Nephron (organoid): Measurements from ENCODE around the gene LDLRAD2.
"Not testable (repeated sequence)": the region's sequence is repeated elsewhere in the genome, so short reads cannot be mapped to it uniquely, and the experiment has no call there.

Experiments
- H3K27ac Mint-ChIP-seq, 3 experiments: 2 replicates each; pipeline ENCODE4 v1.8.0; 2020; ENCODE audit warnings: mixed read lengths in 3 of 3, mild to moderate bottlenecking in 2 of 3, moderate library complexity in 1 of 3
- H3K27me3 Mint-ChIP-seq: 2 replicates; pipeline ENCODE4 v1.8.0; 2021; ENCODE audit warnings: low read depth, mild to moderate bottlenecking, moderate library complexity, mixed read lengths
- H3K36me3 Mint-ChIP-seq: 2 replicates; pipeline ENCODE4 v1.8.0; 2020; ENCODE audit warnings: low read depth, mixed read lengths
- H3K4me1 Mint-ChIP-seq: 2 replicates; pipeline ENCODE4 v1.8.0; 2020; ENCODE audit warnings: mixed read lengths
- H3K4me3 Mint-ChIP-seq, 3 experiments: 2 replicates each; pipeline ENCODE4 v1.8.0; 2020; ENCODE audit warnings: mild to moderate bottlenecking in 3 of 3, mixed read lengths in 3 of 3, moderate library complexity in 2 of 3
- H3K9me3 Mint-ChIP-seq: 2 replicates; pipeline ENCODE4 v1.8.0; 2020; ENCODE audit warnings: mixed read lengths
- CTCF ChIP-seq, 3 experiments: fragments of 200-600 bp; sonication (generic); IDR thresholded peaks; one replicate each; pipeline ENCODE4 v1.5.0; 2021; ENCODE audit warnings: antibody characterized with exemption in 3 of 3; ENCODE audit not compliant: unreplicated experiment in 3 of 3

Gene LDLRAD2

GRCh38 chr1:21770201-21770600 lies 41.9 kb upstream of the LDLRAD2 start:
- Mint-ChIP-seq H3K4me3 (no peak overlapping the region), H3K4me1 (peaks cover 7% of the 10 kb centered on the region), H3K9me3 (no peaks in the 10 kb centered on the region), H3K36me3 (peaks cover 8% of the 10 kb centered on the region), H3K27ac (no peak overlapping the region), H3K27me3 (no peaks in the 10 kb centered on the region)
- TF ChIP-seq CTCF (IDR thresholded peaks at IDR 0.05; ENCODE audit: unreplicated experiment in 3 of 3) = no peak

- H3K9me3 Mint-ChIP-seq, H3K27me3 Mint-ChIP-seq, H3K36me3 Mint-ChIP-seq, H3K4me1 Mint-ChIP-seq, H3K4me3 Mint-ChIP-seq, H3K27ac Mint-ChIP-seq: not testable (repeated sequence)
Measured at GRCh38 chr1:21770602-21771001, 41.5 kb upstream of the LDLRAD2 start.

GRCh38 chr1:21771672-21772071 lies 40.4 kb upstream of the LDLRAD2 start:
- not testable (repeated sequence) for H3K4me3 Mint-ChIP-seq

GRCh38 chr1:21773585-21773984 lies 38.5 kb upstream of the LDLRAD2 start:
- H3K27ac Mint-ChIP-seq = no peak overlapping the region
- no peaks in the 10 kb centered on the region for H3K27me3 Mint-ChIP-seq
- H3K9me3 Mint-ChIP-seq = peaks cover 8% of the 10 kb centered on the region
- H3K36me3 Mint-ChIP-seq = peaks cover 22% of the 10 kb centered on the region
- no peak for TF ChIP-seq CTCF (IDR thresholded peaks at IDR 0.05; ENCODE audit: unreplicated experiment in 3 of 3)
- H3K4me1 Mint-ChIP-seq = no peaks in the 10 kb centered on the region
- no peak overlapping the region for H3K4me3 Mint-ChIP-seq

More at GRCh38 chr1:21771672-21772071, 40.4 kb upstream of the LDLRAD2 start:
- not testable (repeated sequence) for H3K27me3 Mint-ChIP-seq, H3K9me3 Mint-ChIP-seq, H3K4me1 Mint-ChIP-seq, H3K27ac Mint-ChIP-seq
- H3K36me3 Mint-ChIP-seq = peaks cover 18% of the 10 kb centered on the region

- Mint-ChIP-seq H3K27ac (no peak overlapping the region), H3K9me3 (peaks cover 8% of the 10 kb centered on the region), H3K4me3 (no peak overlapping the region), H3K4me1 (peaks cover 6% of the 10 kb centered on the region), H3K27me3 (no peaks in the 10 kb centered on the region), H3K36me3 (peaks cover 23% of the 10 kb centered on the region)
- no peak for TF ChIP-seq CTCF (IDR thresholded peaks at IDR 0.05; ENCODE audit: unreplicated experiment in 3 of 3)
Measured at GRCh38 chr1:21774835-21775549, 37.1 kb upstream of the LDLRAD2 start.

- no peaks in the 10 kb centered on the region for H3K27me3 Mint-ChIP-seq
- no peak for TF ChIP-seq CTCF (IDR thresholded peaks at IDR 0.05; ENCODE audit: unreplicated experiment in 3 of 3)
- H3K4me1 Mint-ChIP-seq = peaks cover 12% of the 10 kb centered on the region
- H3K36me3 Mint-ChIP-seq = peaks cover 21% of the 10 kb centered on the region
- no peak overlapping the region for H3K27ac Mint-ChIP-seq
- H3K4me3 Mint-ChIP-seq = no peak overlapping the region
- H3K9me3 Mint-ChIP-seq = peaks cover 8% of the 10 kb centered on the region
Measured at GRCh38 chr1:21775550-21775914, 36.5 kb upstream of the LDLRAD2 start.

GRCh38 chr1:21775985-21776562 lies 36.0 kb upstream of the LDLRAD2 start:
- Mint-ChIP-seq H3K4me3 (no peak overlapping the region), H3K4me1 (peaks cover 12% of the 10 kb centered on the region), H3K9me3 (peaks cover 8% of the 10 kb centered on the region), H3K36me3 (peaks cover 21% of the 10 kb centered on the region), H3K27me3 (no peaks in the 10 kb centered on the region), H3K27ac (no peak overlapping the region)
- no peak for TF ChIP-seq CTCF (IDR thresholded peaks at IDR 0.05; ENCODE audit: unreplicated experiment in 3 of 3)

- Mint-ChIP-seq H3K36me3 (peaks cover 21% of the 10 kb centered on the region), H3K4me1 (peaks cover 12% of the 10 kb centered on the region)
- H3K9me3 Mint-ChIP-seq, H3K27me3 Mint-ChIP-seq, H3K27ac Mint-ChIP-seq, H3K4me3 Mint-ChIP-seq: not testable (repeated sequence)
Measured at GRCh38 chr1:21776925-21777324, 35.1 kb upstream of the LDLRAD2 start.
